Measurements from ENCODE around the gene MTR.

The MTR gene

GRCh38 chr1:236779312-236779711, 15.8 kb upstream of the MTR start:
- DNase-seq (ENCODE audit: low read depth, low spot score), result no peak

DNA sequence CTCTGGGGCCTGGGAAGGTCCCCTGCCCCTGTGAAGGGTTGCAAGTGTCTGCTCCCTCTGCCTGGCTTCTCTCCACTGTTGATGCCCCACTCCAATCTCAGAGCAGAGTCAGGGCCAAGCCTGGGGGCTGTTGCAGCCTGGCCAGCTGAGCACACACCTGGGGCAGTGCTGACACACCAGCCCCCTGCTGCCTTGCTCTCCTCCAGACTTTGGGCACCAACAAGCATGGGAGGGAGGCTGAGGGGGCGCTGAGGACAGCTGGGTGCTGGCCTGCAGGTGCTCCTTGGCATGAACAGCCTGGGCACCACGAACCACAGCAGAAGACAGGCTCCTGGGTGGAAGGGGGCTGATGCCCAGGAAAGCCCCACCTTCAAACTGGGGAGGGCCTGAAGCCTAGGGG, 9.6 kb upstream of the MTR start:
- DNase-seq (ENCODE audit: low read depth, low spot score), result no peak

- no peak for DNase-seq (ENCODE audit: low read depth, low spot score)
Measured at GRCh38 chr1:236786453-236786852, 8.6 kb upstream of the MTR start.

GRCh38 chr1:236794585-236795034, 482 bp upstream of the MTR start:
- no peak for DNase-seq (ENCODE audit: low read depth, low spot score)

DNA sequence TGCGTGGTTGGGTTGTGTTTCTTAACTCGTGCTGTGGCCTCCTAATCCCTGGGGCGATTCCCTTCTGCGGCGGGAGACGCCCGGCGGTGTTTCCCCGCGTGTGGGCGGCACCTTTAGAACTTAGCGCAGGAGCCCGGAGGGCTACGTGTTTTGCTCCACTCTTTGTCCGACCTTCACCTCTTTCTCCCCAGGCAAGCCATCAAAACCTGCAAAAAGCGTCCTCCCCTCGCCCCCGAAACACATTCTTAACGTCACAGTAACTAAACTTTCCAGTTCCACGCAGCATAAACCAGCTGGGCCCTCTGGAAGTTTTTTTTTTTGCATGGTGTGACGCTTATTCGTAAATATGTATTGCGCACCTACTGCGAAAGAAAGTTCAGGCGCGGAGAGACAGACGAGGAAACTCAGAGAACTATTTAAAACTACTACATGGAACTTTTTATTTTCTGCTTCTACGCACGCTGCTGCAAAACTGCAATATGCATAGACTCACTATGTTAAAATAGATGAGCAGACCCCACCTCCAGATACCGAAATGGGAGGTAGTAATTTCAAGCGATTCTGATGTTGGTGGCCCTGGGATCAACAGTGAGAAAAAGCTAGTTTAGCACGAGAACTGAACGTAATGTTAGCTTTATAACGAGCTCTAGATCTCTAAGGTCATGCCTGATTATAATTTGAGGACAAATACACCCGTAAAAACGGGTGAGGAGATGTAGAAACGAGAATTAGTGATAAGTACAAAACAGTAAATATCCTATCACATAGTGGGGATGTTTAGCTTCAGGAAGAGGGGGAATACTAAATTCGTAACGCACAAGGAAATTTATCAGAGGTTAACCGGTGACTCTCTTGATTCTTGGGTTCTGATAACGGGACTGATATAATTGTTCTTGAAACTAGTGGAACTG, 920 bp downstream of the MTR start:
- DNase-seq (ENCODE audit: low read depth, low spot score), result no peak

- DNase-seq (ENCODE audit: low read depth, low spot score), result no peak
Measured at GRCh38 chr1:236799001-236799400, 3.9 kb downstream of the MTR start.

- no peak for DNase-seq (ENCODE audit: low read depth, low spot score)
Measured at GRCh38 chr1:236800002-236800620, 5.0 kb downstream of the MTR start.

DNA sequence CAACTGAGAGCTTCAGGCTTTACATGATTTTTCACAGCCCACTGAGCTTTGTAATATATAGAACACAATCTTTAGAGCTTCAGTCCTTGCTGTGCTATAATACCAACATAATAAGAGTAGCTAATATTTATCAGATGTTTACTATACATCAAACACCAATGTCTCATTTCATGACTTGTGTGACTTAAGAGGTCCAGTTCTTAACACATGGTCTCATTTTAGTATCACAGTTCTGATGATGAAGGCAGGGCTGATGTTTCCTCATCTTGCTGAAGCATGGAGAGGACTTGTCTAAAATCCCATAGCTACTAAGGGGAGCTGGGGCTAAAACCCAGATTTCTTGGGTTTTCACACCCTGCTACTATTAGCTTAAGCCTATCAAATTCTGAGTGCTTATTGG, 5.5 kb downstream of the MTR start:
- no peak for DNase-seq (ENCODE audit: low read depth, low spot score)

GRCh38 chr1:236802264-236802663, 7.2 kb downstream of the MTR start:
- DNase-seq (ENCODE audit: low read depth, low spot score), result no peak

DNA sequence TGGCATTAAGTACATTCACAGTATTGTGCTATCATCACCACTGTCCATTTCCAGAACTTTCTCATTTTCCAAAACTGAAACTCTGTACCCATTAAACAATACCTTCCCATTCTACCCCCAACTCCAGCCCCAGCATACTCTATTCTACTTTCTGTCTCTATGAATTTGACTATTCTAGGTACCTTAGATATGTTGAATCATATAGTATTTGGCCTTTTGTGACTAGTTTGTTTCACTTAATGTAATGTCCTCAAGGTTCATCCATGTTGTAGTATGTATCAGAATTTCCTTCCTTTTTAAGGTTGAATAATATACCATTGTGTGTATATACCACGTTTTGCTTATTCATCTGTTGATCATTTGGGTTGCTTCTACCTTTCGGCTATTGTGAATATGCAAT, 11.5 kb downstream of the MTR start:
- no peak for DNase-seq (ENCODE audit: low read depth, low spot score)

DNA sequence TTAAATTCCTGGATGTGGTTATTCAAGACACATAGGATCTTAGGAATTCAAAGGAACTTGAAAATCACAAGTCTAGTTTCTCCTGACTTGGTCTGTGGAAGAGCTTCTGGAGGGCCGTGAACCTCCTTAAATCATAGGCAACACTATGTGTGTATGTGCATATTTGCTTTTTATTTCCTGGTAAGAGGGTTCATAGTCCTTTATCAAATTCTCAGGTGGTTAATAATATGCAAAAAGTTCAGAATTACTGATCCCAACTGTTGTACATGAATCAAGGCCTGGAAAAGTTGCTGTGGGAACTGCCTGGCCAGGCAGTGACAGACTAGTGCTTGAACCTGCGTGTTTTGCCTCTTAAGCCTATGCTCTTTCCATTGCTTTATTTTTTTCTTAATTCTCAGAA, 12.9 kb downstream of the MTR start:
- no peak for DNase-seq (ENCODE audit: low read depth, low spot score)

- no peak for DNase-seq (ENCODE audit: low read depth, low spot score)
Measured at GRCh38 chr1:236808564-236809130, 13.6 kb downstream of the MTR start.

GRCh38 chr1:236809148-236809547, 14.1 kb downstream of the MTR start:
- DNase-seq (ENCODE audit: low read depth, low spot score), result no peak

GRCh38 chr1:236810018-236810417, 14.9 kb downstream of the MTR start:
- DNase-seq (ENCODE audit: low read depth, low spot score), result no peak

DNA sequence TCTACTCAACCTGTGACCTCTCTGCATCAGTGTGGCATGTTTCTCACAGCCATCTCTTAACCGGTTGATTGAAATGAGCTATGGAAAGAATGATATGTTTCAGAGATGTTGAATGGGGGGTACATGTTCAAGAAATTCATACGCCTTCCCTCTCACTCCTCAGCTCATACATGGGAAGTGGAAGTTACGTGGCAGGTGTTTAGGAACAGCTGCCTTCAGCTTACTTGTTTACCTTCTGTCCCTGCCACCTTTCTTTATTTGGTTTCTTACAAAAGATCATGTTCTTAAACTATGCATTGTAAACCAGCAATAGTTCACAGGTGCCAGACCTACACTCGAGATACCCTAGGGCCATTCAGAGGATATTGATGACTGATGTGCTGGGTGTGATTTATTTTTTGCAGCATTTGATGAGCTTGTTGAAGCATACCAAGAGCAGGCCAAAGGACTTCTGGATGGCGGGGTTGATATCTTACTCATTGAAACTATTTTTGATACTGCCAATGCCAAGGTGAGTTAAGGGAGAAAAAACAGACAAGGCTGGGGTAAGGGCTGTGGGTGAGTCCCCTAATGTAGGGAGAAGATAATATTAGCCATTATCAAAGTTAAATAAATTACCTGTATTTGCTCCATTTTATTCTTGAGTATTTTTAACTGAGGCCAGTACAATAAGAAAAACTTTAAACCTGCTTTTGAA, 17.4 kb downstream of the MTR start:
- DNase-seq (ENCODE audit: low read depth, low spot score), result no peak

GRCh38 chr1:236815941-236816340, 20.8 kb downstream of the MTR start:
- no peak for DNase-seq (ENCODE audit: low read depth, low spot score)

DNA sequence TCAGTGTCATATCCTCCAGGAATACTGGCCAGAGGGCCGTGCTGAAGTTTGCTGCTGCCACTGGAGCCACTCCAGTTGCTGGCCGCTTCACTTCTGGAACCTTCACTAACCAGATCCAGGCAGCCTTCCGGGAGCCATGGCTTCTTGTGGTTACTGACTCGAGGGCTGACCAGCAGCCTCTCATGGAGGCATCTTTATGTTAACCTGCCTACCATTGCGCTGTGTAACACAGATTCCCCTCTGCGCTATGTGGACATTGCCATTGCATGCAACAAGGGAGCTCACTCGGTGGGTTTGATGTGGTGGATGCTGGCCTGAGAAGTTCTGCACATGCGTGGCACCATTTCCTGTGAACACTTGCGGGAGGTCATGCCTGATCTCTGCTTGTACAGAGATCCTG, 24.8 kb downstream of the MTR start:
- DNase-seq (ENCODE audit: low read depth, low spot score), result no peak

DNA sequence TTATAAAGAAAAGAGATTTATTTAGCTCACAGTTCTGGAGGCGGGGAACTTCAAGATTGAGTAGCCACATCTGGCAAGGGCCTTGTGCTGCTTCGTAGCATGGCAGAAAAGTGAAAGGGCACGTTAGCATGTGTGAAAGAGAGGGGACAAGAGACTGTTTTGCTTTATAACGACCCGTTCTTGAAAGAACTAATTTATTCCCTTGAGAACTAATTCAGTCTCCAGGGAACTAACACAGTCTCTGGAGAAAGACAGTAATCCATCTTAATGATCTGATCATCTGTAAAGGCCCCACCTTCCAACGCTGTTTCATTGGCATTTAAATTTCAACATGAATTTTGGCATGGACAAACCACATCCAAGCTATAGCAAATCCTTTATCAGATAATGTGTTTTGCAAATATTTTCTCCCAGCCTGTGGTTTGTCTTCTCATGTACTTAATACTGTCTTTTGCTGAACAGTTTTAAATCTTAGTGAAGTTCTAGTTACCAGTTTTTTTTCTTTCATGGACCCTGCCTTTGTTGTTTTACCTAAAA, 26.1 kb downstream of the MTR start:
- DNase-seq (ENCODE audit: low read depth, low spot score), result no peak

DNA sequence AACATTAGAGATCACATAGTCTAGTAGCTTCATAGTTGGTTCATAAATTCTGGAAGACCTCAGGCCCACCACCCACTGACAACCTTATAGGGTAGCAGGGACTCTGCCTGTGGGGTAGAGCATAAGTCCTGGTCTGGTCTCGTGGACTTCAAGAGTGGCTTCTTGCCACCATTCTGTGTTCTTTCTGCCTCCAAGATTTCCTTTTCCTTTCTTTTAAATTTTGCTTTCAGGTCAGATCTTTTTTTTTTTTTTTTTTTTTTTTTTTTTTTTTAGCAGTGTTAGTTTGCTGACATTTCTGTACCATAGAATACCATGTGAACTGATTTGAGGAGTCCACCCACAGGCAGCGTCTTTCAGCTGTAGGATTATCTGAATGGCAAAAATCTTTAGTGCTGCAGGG, 28.5 kb downstream of the MTR start:
- DNase-seq (ENCODE audit: low read depth, low spot score), result no peak

GRCh38 chr1:236829085-236829484, 34.0 kb downstream of the MTR start:
- DNase-seq (ENCODE audit: low read depth, low spot score), result no peak

DNA sequence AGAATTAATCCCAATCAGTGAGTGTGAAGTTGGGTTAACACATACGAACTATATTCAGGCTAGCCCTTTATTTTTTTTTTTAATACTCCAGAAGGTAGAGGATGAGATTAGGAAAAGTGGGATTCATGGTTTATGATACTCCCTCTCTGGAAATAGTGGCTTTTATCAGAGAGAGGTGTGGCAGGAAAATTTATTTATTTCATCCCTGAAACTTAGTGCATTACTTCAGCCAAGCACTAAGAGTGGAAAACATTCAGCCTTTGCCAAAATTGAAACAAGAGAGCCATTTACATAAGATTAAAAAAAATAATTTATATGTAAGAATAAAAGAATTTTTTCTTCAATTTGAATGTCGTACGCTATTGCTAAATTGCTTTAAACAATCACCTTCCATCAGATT, 35.0 kb downstream of the MTR start:
- no peak for DNase-seq (ENCODE audit: low read depth, low spot score)

DNA sequence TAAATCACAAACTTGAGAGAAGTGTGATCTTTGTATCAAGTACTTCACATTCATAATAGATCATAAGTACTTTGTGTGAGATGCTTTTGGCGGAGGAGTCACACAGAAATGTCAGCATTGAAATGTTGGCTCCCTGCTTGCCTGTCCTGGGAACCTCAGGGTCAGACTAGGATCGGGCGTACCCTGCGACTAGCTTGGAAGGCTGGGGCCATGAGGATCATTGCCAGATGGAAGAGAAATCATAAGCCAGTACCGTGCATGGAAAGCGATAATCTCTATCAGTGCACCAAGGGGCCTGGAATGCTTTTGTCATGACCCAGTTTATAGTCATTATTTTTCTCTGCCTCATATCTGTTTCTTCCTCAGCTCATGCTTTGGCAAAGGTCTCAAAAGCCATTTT, 35.5 kb downstream of the MTR start:
- DNase-seq (ENCODE audit: low read depth, low spot score), result no peak

Measured in astrocyte of the hippocampus (primary cell).